NK-92 (cell line): ENCODE results near the gene PIK3C3.
"Not testable (repeated sequence)": the region's sequence is repeated elsewhere in the genome, so short reads cannot be mapped to it uniquely, and the experiment has no call there.

Source experiments
- DNase-seq: peaks from one replicate; lab custom pipeline; 2025; ENCODE audit not compliant: unreplicated experiment; lab: John Stamatoyannopoulos, UW

The PIK3C3 gene

DNA sequence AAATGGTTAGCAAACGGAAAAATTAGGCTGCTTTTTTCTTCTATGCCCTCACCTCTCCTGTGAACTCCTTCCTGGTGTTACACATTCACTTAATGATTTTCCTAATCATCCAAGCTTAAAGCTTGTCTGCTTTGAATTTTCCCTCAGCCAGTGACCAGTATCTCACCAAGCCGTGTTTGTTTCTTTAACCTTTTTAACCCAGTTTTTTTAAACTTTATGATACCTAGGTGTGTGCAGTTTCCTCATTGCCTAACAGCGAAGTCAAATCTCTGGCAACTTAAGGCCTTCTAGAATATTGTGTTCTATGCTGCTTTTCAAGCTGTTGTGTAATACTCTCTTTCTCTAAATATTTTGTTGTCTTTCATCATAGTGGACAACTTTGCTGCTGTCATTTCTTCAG is 113.0 kb downstream of the PIK3C3 start:
- no peak for DNase-seq

DNA sequence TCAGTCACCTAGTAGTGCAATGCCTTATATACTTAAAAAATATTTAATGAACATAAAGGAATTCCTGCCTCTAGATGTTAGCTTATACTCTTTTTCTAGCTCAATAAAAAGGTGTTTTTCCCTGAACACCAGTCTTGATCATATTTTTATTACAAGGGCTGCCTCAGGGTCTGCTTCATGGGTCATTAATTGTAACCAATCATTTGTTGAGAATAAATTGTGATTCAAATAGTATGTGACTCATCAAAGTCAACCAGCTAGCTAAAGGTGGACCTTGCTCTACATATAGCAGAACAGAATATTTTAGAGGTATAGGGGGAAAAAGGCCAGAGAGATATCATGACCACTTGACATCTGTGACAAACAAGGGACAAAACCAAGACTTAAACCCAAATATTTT is 114.0 kb downstream of the PIK3C3 start:
- DNase-seq = no peak

- DNase-seq = no peak
Observed at GRCh38 chr18:42072407-42072806, 117.4 kb downstream of the PIK3C3 start.

DNA sequence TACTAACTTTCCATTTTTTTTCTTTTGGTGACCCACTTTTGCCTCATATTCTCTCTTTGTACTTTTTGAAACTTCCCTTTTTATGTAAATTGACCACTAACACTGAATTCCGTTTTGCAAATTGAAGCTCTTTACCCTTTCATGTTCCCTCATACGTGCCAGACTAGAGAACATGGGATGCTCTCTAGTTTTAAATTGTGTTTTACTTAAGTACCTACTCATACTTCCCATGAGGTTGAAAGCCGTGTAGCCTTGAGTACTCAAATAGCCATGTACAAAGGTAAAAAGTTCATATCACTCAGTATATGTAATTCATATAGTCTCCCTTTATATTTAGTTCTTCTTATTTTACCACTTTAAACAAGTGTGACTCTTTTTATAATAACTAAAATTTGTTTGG is 119.7 kb downstream of the PIK3C3 start:
- DNase-seq = no peak

DNA sequence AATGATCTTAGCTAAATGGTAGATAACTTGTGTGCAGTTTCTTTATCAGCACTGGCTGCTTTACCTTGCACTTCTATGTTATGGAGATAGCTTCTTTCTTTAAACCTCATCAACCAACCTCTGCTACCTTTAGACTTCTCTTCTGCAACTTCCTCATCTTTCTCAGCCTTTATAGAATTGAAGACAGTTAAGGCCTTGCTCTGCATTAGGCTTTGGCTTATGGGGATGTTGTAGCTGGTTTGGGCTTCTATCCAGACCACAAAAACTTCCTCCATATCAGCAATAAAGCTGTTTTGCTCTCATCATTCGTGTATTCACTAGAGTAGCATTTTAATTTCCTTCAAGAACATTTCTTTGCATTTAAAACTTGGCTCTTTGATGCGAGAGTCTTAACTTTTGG is 123.7 kb downstream of the PIK3C3 start:
- no peak for DNase-seq

- DNase-seq = no peak
Observed at GRCh38 chr18:42080340-42080739, 125.3 kb downstream of the PIK3C3 start.

DNA sequence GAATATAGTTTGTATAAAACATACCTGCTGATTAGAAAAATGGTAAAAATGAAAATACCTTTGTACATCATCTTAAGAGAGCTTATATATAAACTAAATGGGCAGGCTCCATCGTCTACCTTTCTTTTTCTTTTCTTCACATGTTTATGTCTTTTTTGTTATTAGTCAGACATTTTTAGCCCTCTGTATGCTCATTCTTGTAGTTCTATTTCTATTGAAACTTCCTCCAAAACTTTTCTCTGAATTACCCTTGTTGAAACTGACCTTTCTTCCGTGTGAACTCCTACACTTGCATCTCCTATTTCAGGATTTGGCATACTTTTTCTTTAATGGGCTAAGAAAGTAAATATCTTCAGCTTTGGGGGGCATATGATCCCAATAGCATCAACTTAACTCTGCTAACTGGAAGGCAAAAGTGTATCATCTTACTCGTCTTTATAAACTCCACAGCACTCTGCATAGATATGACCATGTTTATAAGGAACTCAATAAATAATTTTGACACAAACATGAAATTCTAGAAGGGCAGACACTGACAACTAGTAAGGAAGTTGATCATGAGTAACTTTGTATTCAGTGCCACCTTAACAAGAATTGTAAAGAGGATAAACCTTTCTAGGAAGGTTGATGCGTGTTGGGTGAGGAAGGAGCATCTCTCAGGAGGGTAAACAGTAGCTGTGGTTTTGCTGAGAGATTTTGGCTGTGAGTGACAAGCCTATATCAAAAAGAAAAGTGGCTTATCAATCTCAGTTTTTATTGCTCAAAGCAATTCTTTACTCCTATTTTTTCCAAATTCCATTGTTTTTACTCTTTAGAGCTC is 127.6 kb downstream of the PIK3C3 start:
- no peak for DNase-seq

DNA sequence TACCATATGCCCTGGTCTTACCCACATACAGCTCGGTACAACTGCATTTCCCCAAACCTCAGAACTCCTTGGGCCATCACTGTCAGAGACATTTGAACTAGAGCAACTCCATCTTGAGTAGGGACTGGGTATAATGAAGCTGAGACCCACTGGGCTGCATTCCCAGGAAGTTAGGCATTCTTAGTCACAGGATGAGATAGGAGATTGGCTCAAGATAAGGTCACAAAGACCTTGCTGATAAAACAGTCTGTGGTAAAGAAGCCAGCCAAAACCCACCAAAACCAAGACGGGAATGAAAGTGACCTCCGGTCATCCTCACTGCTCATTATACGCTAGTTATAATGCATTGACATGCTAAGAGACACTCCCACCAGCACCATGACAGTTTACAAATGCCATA is 131.3 kb downstream of the PIK3C3 start:
- no peak for DNase-seq

DNA sequence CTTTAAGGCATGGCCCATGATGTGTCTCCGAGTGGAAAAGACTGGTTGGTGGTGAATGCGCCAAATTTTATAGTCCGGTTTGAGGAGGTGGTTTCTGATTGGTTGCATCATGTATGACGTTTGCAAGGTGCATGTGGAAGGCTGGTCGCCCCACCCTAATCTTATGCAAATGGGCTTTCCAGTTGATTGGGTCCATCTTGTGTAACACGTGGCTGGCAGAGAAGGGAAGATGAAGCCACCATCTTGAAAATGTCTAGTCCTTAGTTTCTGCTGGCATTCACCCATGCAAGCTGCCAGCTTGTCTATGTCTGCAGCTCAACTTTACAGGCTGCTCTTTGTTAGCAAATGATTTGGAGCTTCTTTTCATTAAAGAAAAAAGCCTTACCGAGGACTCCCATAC is 132.2 kb downstream of the PIK3C3 start:
- DNase-seq = no peak

DNA sequence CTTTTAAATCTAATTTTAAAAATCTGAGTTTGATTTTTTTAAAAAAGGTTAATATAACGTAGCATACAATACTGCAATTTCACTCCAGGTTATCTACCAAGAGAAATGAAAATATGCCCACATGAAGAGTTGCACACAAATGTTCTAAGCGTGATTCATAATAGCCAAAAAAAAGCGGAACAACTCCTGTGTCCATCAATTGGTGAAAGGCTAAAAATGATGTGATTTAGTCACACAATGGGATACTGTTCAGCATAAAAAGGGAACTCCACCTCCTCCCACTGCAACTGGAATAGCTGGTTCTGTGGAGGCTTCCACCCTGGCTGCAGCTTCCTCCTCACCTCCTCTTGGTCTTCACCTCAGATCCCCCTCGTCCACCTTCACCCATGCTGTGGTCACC is 132.8 kb downstream of the PIK3C3 start:
- DNase-seq = no peak

- DNase-seq = no peak
Observed at GRCh38 chr18:42092848-42093247, 137.8 kb downstream of the PIK3C3 start.

- no peak for DNase-seq
Observed at GRCh38 chr18:42094875-42095274, 139.8 kb downstream of the PIK3C3 start.

DNA sequence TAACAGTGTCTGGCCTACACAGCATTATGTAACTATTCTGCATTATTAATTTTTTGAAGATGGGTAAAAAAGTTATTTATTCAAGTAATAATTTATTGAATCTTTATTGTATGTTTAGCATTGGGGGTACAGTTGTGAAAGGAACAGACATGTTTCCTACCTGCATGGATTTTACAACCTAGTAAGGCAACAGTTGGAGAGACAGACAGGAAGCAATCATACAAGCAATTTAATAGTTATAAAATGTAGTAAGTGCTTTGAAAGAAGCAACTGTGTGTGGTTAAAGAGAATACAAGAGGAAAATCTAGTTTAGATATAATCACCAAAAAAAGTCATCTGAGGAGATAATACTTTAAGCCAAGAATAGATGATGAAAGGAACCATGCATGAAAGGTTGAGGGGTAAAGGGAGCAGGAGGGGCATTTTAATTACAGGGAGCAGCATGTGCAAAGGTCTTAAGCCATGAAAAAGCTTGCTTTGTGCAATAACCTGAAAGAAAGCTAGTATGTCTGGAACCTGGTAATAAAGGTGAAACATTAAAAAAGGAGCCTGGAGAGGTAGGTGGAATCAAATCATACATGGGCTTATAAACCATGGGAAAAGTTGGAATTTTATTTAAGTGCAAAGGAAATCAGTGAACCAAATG is 140.8 kb downstream of the PIK3C3 start:
- DNase-seq = no peak

DNA sequence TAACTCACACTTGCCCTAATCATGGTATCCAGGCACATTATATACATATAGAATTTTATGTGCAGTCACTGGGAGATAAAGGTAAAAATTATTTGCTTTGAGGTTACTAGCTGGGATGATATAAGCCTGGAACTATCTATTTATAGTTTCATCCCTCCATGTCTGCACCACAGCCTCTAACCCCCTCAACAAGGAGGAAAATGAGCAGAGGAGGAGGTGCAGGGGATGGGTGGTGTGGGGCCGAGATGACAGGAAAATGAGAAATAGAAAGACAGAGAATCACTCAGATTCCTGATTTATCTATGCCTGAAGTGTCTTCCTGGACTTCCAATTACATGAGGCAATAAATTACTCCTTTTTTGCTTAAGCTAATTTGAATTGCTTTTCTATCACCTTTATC is 145.2 kb downstream of the PIK3C3 start:
- no peak for DNase-seq

- no peak for DNase-seq
Observed at GRCh38 chr18:42100911-42101310, 145.9 kb downstream of the PIK3C3 start.

DNA sequence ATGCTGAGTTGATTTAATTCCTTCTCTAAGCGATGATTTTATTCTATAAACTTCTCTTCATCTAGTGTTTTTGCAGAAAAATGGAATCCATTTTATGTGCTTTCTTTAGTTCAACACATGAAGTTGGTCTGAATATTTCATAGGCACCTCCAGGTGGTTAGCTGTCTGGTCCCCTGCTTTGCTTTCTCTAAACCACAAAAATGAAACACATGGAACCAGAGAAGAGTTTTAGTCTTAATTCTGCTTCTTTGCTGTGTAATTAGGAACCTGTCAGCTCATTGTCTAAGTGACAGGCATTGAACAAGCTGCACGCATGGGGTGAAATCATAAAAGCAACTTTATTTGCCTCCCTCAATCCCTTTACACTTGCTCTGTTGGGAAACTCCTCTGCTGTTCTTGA is 150.4 kb downstream of the PIK3C3 start:
- DNase-seq = no peak

DNA sequence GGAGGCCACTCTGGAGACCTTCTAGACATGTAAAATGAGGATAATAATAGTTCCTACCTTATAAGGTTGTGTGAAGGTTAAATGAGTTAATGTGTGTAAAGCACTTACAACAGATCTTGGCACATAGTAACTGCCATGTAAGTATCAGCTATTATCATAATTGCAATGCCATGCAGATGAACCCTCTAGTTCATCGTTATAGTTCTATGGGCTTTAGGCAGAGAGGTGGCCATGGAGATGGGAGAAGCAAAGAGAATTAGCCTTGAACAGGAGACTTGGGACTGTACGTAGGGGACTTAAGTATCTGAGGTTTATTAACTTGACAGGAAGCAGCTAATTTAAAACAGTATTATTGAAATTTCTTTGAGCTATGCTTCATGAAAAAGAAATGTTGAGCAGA is 151.8 kb downstream of the PIK3C3 start:
- no peak for DNase-seq

DNA sequence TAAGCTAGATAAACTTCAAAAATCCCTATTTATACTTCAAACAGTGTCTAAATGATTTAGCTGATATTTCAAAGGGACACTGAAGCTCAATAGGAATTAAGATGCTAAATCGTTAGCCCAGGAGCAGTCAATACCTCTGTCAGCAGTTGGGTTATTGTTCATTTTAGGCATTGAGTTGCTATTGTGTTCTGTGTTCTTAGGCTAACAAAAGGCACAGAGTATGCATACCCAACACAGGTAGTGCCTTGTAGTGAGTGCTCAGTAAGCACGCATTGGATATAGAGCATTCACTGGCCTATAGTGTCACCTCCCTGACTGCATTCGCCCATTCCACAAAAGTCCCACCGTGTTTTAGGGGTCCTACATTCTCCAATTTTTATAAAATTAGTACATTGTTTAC is 152.3 kb downstream of the PIK3C3 start:
- DNase-seq = no peak

- DNase-seq = no peak
Observed at GRCh38 chr18:42107691-42108450, 152.8 kb downstream of the PIK3C3 start.

- DNase-seq = not testable (repeated sequence)
Observed at GRCh38 chr18:42112147-42112546, 157.1 kb downstream of the PIK3C3 start.

- no peak for DNase-seq
Observed at GRCh38 chr18:42112657-42113420, 157.8 kb downstream of the PIK3C3 start.
